22Rv1 (cell line): ENCODE data around the gene LHCGR.

Experiments
- ZFX ChIP-seq: fragments of 450-650 bp; IDR thresholded peaks from 2 replicates; pipeline ENCODE4 v1.6.1; 2017; ENCODE audit warnings: antibody characterized with exemption, borderline replicate concordance
- TF ChIP-seq, protein P1 (sequence below): fragments of 450-650 bp; IDR thresholded peaks from 2 replicates; pipeline ENCODE4 v1.5.1; 2017; ENCODE audit warnings: mild to moderate bottlenecking

DNA sequence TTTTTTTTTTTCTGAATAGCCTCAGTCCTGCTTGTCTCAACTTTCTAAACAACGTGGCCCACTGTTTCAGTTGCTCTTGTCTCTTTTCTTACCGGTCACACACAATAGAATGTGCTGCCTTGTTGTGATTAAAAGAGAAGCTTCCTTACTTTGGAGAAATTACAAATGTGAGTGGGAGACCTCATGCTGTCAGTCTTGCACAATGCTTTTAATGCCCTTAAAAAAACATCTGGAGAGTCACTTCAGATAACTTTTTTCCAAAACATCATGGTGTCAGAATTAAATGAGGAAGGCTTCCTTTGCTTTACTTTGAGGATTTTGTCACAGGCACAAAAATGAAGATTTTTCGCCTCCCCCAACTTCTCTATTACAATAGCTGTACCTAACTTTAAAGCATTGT lies 37.7 kb downstream of the LHCGR start:
- TF ChIP-seq, protein P1, sequence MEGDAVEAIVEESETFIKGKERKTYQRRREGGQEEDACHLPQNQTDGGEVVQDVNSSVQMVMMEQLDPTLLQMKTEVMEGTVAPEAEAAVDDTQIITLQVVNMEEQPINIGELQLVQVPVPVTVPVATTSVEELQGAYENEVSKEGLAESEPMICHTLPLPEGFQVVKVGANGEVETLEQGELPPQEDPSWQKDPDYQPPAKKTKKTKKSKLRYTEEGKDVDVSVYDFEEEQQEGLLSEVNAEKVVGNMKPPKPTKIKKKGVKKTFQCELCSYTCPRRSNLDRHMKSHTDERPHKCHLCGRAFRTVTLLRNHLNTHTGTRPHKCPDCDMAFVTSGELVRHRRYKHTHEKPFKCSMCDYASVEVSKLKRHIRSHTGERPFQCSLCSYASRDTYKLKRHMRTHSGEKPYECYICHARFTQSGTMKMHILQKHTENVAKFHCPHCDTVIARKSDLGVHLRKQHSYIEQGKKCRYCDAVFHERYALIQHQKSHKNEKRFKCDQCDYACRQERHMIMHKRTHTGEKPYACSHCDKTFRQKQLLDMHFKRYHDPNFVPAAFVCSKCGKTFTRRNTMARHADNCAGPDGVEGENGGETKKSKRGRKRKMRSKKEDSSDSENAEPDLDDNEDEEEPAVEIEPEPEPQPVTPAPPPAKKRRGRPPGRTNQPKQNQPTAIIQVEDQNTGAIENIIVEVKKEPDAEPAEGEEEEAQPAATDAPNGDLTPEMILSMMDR = no peak
- TF ChIP-seq ZFX = no peak
